HepG2 (cell line): ENCODE results near the gene DPAGT1. TPM values are rescaled to one million over a fixed set of nuclear protein-coding genes. Genes with fewer than 3 reads are reported as not detected.

Experiments used
- ARID5B ChIP-seq: IDR thresholded peaks from 2 replicates; pipeline ENCODE4 v1.4.0; 2020; ENCODE audit warnings: mild to moderate bottlenecking, missing genetic modification reagents
- ESRRA ChIP-seq: sonication (generic); formaldehyde crosslinking; IDR thresholded peaks from 2 replicates; pipeline ENCODE4 v1.5.1; 2020; ENCODE audit warnings: mild to moderate bottlenecking, low read depth, missing genetic modification reagents
- KLF6 ChIP-seq: IDR thresholded peaks from 2 replicates; pipeline ENCODE4 v1.8.0; 2016; ENCODE audit warnings: missing biosample characterization, missing genetic modification reagents
- MYPOP ChIP-seq: sonication (generic); formaldehyde crosslinking; IDR thresholded peaks from 2 replicates; pipeline ENCODE4 v1.8.1; 2023; ENCODE audit warnings: mild to moderate bottlenecking, moderate library complexity, missing genetic modification reagents
- PAXIP1 ChIP-seq: sonication (generic); formaldehyde crosslinking; conservative IDR thresholded peaks from 2 replicates; pipeline ENCODE4 v1.4.0; 2020; ENCODE audit warnings: mild to moderate bottlenecking, missing genetic modification reagents, moderate library complexity
- PHF20 ChIP-seq: sonication (generic); formaldehyde crosslinking; IDR thresholded peaks from 2 replicates; pipeline ENCODE4 v1.5.0; 2020; ENCODE audit warnings: mild to moderate bottlenecking, missing genetic modification reagents
- PHF8 ChIP-seq: sonication (generic); formaldehyde crosslinking; IDR thresholded peaks from 2 replicates; pipeline ENCODE4 v1.5.0; 2020; ENCODE audit warnings: missing genetic modification reagents
- USF2 ChIP-seq, 2 experiments: sonication (generic) in 1 of 2; formaldehyde crosslinking in 1 of 2; IDR thresholded peaks; 2 replicates each; pipeline versions ENCODE4 v1.5.1 to v1.6.1; 2011 to 2020; ENCODE audit warnings: borderline replicate concordance in 1 of 2, low read depth in 1 of 2, low read length in 1 of 2, mild to moderate bottlenecking in 1 of 2, missing genetic modification reagents in 1 of 2, moderate library complexity in 1 of 2
- ZBTB33 ChIP-seq: sonication (generic); formaldehyde crosslinking; IDR thresholded peaks from 2 replicates; pipeline ENCODE4 v1.4.0; 2020; ENCODE audit warnings: missing genetic modification reagents
- ZFP41 ChIP-seq: sonication (generic); formaldehyde crosslinking; IDR thresholded peaks from 2 replicates; pipeline ENCODE4 v1.4.0; 2020; ENCODE audit warnings: mild to moderate bottlenecking, missing genetic modification reagents, borderline replicate concordance
- ZNF350 ChIP-seq: sonication (generic); formaldehyde crosslinking; IDR thresholded peaks from 2 replicates; pipeline ENCODE4 v1.4.0; 2020; ENCODE audit warnings: mild to moderate bottlenecking, low read depth, missing genetic modification reagents, borderline replicate concordance
- ZNF639 ChIP-seq: conservative IDR thresholded peaks from 2 replicates; pipeline ENCODE4 v1.6.1; 2018; ENCODE audit warnings: missing genetic modification reagents
- polyA plus RNA-seq, 8 experiments: library from polyadenylated mRNA; depleted of rRNA in 3 of 8; stranded (reverse) in 7 of 8; unstranded in 1 of 8; fragments of >200 nt; fragmentation: Illumina TruSeq in 4 of 8; extraction: Trizol in 4 of 8; gene quantifications; 2 replicates each; pipeline versions ENCODE4 v1.2.1 to v1.2.3, GENCODE V29; 2011 to 2016; ENCODE audit warnings: low read depth in 4 of 8, missing spikeins in 1 of 8, mixed read lengths in 1 of 8; ENCODE audit not compliant: insufficient read depth in 1 of 8
- total RNA-seq, 5 experiments: library from RNA; depleted of rRNA; stranded (reverse); fragments of >200 nt; fragmentation: Illumina TruSeq; extraction: Trizol; gene quantifications; 2 replicates each; pipeline ENCODE4 v1.2.3, GENCODE V29; 2016; ENCODE audit warnings: low read depth in 1 of 5

Gene DPAGT1
- total and polyA plus RNA-seq, 2 of the 13 experiments (the other 11 are each of a cell fraction or from before 2014, with no cell fraction given), result 37.6 to 70.7 TPM

DNA sequence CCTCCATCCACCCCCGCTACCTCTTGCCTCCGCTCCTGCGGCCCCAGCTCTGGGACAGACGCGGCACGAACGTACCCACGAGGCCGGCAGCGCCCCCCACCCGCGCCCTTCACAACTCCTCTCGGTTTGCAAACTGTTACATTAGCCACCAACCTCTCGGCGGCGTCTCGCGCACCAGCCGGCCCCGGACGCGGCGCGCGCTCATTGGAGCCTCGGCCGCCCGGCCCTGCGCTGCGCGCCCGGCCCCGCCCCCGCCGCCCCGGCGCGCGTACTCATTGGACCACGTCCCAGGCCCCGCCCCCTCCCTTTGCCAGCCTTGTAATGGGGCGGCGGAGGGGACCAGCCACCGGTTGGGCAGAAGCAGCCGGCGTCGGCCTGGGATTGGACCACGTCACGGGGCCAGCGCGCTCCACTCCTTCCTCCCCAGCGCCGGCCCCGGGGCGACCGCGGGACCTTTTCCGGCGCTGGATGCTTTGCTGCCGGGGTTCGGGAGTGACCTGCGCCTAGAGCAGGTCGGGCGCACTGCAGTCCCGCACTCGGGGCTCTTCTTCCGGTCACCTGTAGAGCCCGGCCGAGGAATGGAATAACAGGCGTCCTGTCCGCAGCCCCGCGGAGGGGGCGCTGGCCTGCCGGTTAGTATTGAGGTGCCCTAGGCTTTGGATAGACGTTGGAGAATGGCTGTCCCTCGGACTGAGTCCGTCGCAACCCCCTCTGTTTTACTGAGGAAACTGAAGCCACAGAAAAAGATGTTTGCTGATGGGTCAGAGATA is 44.5 kb downstream of the DPAGT1 start, which contains the start of gene HYOU1 (continued):
- TF ChIP-seq PAXIP1 (peak; percentile 41), MYPOP (peak; percentile 48; the same call in 1 of the 2 replicates), ESRRA (no peak), ZFP41 (CRISPR knock-in tag) (no peak), PHF20 (CRISPR knock-in tag) (peak; percentile 77), KLF6 (no peak), USF2 (IDR thresholded peaks at IDR 0.05; ENCODE audit: low read depth, low read length) (no peak), USF2 (CRISPR knock-in tag; IDR thresholded peaks at IDR 0.05; ENCODE audit: borderline replicate concordance) (no peak), ARID5B (peak; percentile 31; the same call in 1 of the 2 replicates), ZNF639 (CRISPR knock-in tag) (peak; percentile 97), ZNF350 (0 out of 2 replicates have a peak, but pooled peaks have one; percentile 43), ZBTB33 (CRISPR knock-in tag) (peak; percentile 50; the same call in 1 of the 2 replicates), PHF8 (CRISPR knock-in tag) (peak; percentile 76)
